Endothelial cell (in vitro differentiated cells): ENCODE measurements around the gene EPX. TPM values are rescaled to one million over a fixed set of nuclear protein-coding genes. Genes with fewer than 3 reads are reported as not detected.
A peak's percentile ranks its signal among the peaks of the same experiment; 100 is the strongest.

Experiments used
- DNase-seq: peaks from one replicate; pipeline ENCODE4 v3.0.0; 2021; ENCODE audit warnings: low spot score
- H3K27ac Mint-ChIP-seq: one replicate; pipeline ENCODE4 v1.8.0; 2021; ENCODE audit warnings: mixed read lengths, inconsistent platforms; ENCODE audit not compliant: unreplicated experiment
- H3K27me3 Mint-ChIP-seq: one replicate; pipeline ENCODE4 v1.8.0; 2021; ENCODE audit warnings: mild to moderate bottlenecking, moderate library complexity, mixed read lengths, inconsistent platforms; ENCODE audit not compliant: unreplicated experiment
- H3K36me3 Mint-ChIP-seq: one replicate; pipeline ENCODE4 v1.8.0; 2021; ENCODE audit warnings: mild to moderate bottlenecking, low read depth, mixed read lengths, inconsistent platforms; ENCODE audit not compliant: unreplicated experiment
- H3K4me1 Mint-ChIP-seq: one replicate; pipeline ENCODE4 v1.8.0; 2021; ENCODE audit warnings: mild to moderate bottlenecking, mixed read lengths, inconsistent platforms; ENCODE audit not compliant: unreplicated experiment
- H3K4me3 Mint-ChIP-seq: one replicate; pipeline ENCODE4 v1.8.0; 2021; ENCODE audit warnings: mild to moderate bottlenecking, mixed read lengths, inconsistent platforms; ENCODE audit not compliant: unreplicated experiment
- H3K9me3 Mint-ChIP-seq: one replicate; pipeline ENCODE4 v1.8.0; 2021; ENCODE audit warnings: mixed read lengths, inconsistent platforms; ENCODE audit not compliant: unreplicated experiment
- total RNA-seq: library from RNA; stranded (reverse); fragmentation: NEBNext Ultra II Directional; extraction: Animal tissue kit (Norgen Biotek cat#: 25700); gene quantifications from one replicate; pipeline ENCODE4 v1.2.1, GENCODE V29; 2021; ENCODE audit not compliant: unreplicated experiment
- TF ChIP-seq, protein P1 (sequence below): fragments of 200-600 bp; sonication (generic); IDR thresholded peaks from one replicate; pipeline ENCODE4 v1.5.0; 2021; ENCODE audit warnings: antibody characterized with exemption; ENCODE audit not compliant: unreplicated experiment

Gene EPX
- total RNA-seq, 1 donor from 2014 or later, result not detected

DNA sequence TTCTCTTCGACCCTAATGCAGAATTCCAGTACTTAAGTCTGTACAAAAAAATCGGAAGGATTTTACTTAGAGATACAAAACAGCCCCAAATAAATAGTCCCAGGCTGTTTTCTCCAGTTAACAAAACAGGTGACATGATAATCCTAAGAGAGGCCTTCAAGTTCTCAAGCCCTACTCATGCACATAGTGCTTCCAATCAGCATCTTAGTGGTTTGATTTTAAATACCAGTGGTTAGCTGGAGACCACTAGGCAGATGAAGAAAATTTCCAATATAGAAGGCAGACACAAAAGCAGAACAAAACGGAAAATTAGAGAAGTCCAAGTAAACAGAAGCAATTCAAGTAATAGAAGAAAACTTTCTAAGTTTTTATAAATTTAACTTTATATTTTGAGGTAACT, 31.0 kb upstream of the EPX start:
- DNase-seq, result no peak
- no peaks in the 10 kb centered on the region for H3K9me3 Mint-ChIP-seq
- TF ChIP-seq, protein P1, sequence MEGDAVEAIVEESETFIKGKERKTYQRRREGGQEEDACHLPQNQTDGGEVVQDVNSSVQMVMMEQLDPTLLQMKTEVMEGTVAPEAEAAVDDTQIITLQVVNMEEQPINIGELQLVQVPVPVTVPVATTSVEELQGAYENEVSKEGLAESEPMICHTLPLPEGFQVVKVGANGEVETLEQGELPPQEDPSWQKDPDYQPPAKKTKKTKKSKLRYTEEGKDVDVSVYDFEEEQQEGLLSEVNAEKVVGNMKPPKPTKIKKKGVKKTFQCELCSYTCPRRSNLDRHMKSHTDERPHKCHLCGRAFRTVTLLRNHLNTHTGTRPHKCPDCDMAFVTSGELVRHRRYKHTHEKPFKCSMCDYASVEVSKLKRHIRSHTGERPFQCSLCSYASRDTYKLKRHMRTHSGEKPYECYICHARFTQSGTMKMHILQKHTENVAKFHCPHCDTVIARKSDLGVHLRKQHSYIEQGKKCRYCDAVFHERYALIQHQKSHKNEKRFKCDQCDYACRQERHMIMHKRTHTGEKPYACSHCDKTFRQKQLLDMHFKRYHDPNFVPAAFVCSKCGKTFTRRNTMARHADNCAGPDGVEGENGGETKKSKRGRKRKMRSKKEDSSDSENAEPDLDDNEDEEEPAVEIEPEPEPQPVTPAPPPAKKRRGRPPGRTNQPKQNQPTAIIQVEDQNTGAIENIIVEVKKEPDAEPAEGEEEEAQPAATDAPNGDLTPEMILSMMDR, result no peak
- peaks cover 4% of the 10 kb centered on the region for H3K27me3 Mint-ChIP-seq
- no peak overlapping the region for H3K4me3 Mint-ChIP-seq
- no peaks in the 10 kb centered on the region for H3K36me3 Mint-ChIP-seq
- H3K27ac Mint-ChIP-seq, result no peak overlapping the region
- H3K4me1 Mint-ChIP-seq, result peaks cover 6% of the 10 kb centered on the region

DNA sequence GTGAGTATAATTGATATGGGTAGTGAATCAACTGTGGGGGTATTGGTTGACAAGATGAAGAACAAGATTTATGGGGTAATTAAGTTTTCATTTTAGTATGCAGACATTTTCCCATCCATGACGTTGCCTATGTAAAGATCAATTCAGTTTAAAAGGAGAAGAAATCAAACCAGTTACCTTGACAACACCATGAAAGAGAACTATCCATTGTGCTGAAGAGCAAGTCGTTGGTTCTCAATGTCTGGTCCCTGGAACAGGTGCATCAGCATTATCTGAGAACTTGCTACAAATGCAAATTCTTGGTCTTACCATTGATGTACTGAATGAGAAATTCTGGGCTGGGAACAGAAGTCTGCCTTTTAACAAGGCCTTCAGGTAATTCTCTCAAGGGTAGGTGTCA, 26.5 kb upstream of the EPX start:
- peaks cover 5% of the 10 kb centered on the region for H3K27me3 Mint-ChIP-seq
- DNase-seq, result no peak
- H3K4me1 Mint-ChIP-seq, result peaks cover 13% of the 10 kb centered on the region
- H3K27ac Mint-ChIP-seq, result no peak overlapping the region
- H3K36me3 Mint-ChIP-seq, result no peaks in the 10 kb centered on the region
- TF ChIP-seq, protein P1, result no peak
- H3K9me3 Mint-ChIP-seq, result no peaks in the 10 kb centered on the region
- no peak overlapping the region for H3K4me3 Mint-ChIP-seq

GRCh38 chr17:58166682-58167081, 25.8 kb upstream of the EPX start, which contains the start of gene OR4D2:
TSS of gene OR4D2 (plus strand) at chr17:58166982. CDS start at chr17:58169656, 2,674 bp downstream.
- DNase-seq, result no peak
- no peaks in the 10 kb centered on the region for H3K9me3 Mint-ChIP-seq
- H3K27ac Mint-ChIP-seq, result no peak within 1 kb of the TSS
- peaks cover 5% of the 10 kb centered on the region for H3K27me3 Mint-ChIP-seq
- no peaks in the 10 kb centered on the region for H3K36me3 Mint-ChIP-seq
- no peak within 1 kb of the TSS for H3K4me3 Mint-ChIP-seq
- peaks cover 13% of the 10 kb centered on the region for H3K4me1 Mint-ChIP-seq
- TF ChIP-seq, protein P1, result no peak

GRCh38 chr17:58170622-58171021, 21.9 kb upstream of the EPX start:
- Mint-ChIP-seq H3K27ac (no peak overlapping the region), H3K4me1 (peaks cover 13% of the 10 kb centered on the region), H3K4me3 (no peak overlapping the region), H3K9me3 (no peaks in the 10 kb centered on the region), H3K36me3 (no peaks in the 10 kb centered on the region), H3K27me3 (peaks cover 5% of the 10 kb centered on the region)
- DNase-seq, result no peak
- TF ChIP-seq, protein P1, result no peak

DNA sequence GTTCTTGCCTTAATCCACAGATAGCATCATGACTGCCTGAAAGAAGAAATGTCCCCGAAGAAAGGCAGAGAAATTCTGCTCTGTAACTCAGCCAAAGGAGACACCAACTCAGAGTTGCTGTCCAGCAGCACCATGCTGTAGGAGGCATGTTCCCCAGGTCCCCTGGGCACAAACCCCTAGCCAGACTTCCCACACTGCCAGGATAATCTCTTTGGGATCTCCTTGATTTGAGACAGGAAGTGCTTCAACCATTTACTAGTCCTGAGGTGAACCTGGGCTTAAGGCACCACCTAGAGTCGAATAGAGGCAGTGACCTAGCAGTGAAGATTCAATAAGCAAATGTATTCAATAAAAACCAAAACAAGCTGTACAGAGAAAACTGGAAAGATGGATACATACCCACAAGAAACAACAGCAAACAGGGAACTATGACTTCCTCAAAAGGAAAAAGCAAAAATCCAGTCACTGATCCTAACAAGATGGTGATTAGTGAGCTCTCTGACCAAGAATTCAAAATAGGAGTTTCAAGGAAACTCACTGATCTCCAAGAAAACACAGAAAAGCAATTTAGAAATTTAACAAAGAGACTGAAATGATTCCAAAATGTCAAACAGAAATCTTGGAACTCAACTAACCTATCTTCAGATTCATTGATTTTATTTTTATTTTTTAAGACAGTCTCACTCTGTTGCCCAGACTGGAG, 20.0 kb upstream of the EPX start:
- H3K9me3 Mint-ChIP-seq, result no peaks in the 10 kb centered on the region
- peaks cover 2% of the 10 kb centered on the region for H3K27me3 Mint-ChIP-seq

More for the DNA sequence above, 20.0 kb upstream of the EPX start:
- Mint-ChIP-seq H3K36me3 (no peaks in the 10 kb centered on the region), H3K4me1 (peaks cover 13% of the 10 kb centered on the region), H3K27ac (no peak overlapping the region), H3K4me3 (no peak overlapping the region)
- TF ChIP-seq, protein P1, result no peak
- DNase-seq, result peak; percentile 19
